ELR (cell line): Measurements from ENCODE around the gene COPS4.
"Not testable (repeated sequence)": the region's sequence is repeated elsewhere in the genome, so short reads cannot be mapped to it uniquely, and the experiment has no call there.

Source experiments
- DNase-seq: peaks from one replicate; pipeline ENCODE4 v3.0.0-alpha.2; 2015; ENCODE audit warnings: low read depth

The COPS4 gene

GRCh38 chr4:83083925-83084475 is 49.0 kb downstream of the COPS4 start:
- DNase-seq: no peak

GRCh38 chr4:83084956-83085355 is 50.0 kb downstream of the COPS4 start:
- not testable (repeated sequence) for DNase-seq

GRCh38 chr4:83089410-83090157 is 54.6 kb downstream of the COPS4 start:
- DNase-seq: no peak

- no peak for DNase-seq
Observed at GRCh38 chr4:83093060-83093640, 58.2 kb downstream of the COPS4 start.

GRCh38 chr4:83096397-83096796 is 61.4 kb downstream of the COPS4 start:
- no peak for DNase-seq

- no peak for DNase-seq
Observed at GRCh38 chr4:83104991-83105390, 70.0 kb downstream of the COPS4 start.

GRCh38 chr4:83107631-83108030 is 72.6 kb downstream of the COPS4 start:
- no peak for DNase-seq

GRCh38 chr4:83108101-83108861 is 73.3 kb downstream of the COPS4 start:
- DNase-seq: no peak

GRCh38 chr4:83109480-83110222 is 74.7 kb downstream of the COPS4 start:
- DNase-seq: peak; percentile 58

- DNase-seq: peak; percentile 89
Observed at GRCh38 chr4:83110223-83110945, 75.4 kb downstream of the COPS4 start.

- DNase-seq: no peak
Observed at GRCh38 chr4:83110970-83111750, 76.2 kb downstream of the COPS4 start.

GRCh38 chr4:83111751-83112141 is 76.8 kb downstream of the COPS4 start:
- DNase-seq: not testable (repeated sequence)

- no peak for DNase-seq
Observed at GRCh38 chr4:83112231-83112630, 77.2 kb downstream of the COPS4 start.

- peak; percentile 95 for DNase-seq
Observed at GRCh38 chr4:83112678-83113428, 77.9 kb downstream of the COPS4 start.

- peak; percentile 41 for DNase-seq
Observed at GRCh38 chr4:83113429-83113786, 78.4 kb downstream of the COPS4 start.

- DNase-seq: peak; percentile 67
Observed at GRCh38 chr4:83114576-83114975, 79.6 kb downstream of the COPS4 start, which contains the start of gene PLAC8. Gene PLAC8, minus strand, starts transcription at chr4:83114729. Its CDS starts 6,808 bp downstream, at chr4:83107921.

GRCh38 chr4:83115000-83115399 is 80.0 kb downstream of the COPS4 start:
- DNase-seq: peak; percentile 79

GRCh38 chr4:83115656-83116285 is 80.8 kb downstream of the COPS4 start:
- no peak for DNase-seq

- no peak for DNase-seq
Observed at GRCh38 chr4:83118869-83119268, 83.9 kb downstream of the COPS4 start.
